GM18861 (cell line): ENCODE data around the gene QKI.
"Not testable (repeated sequence)": the region's sequence is repeated elsewhere in the genome, so short reads cannot be mapped to it uniquely, and the experiment has no call there.

Experiments used
- ATAC-seq: cut with Tn5 transposase; IDR thresholded peaks from one replicate; pipeline ENCODE4 v1.9.1; 2021; ENCODE audit not compliant: unreplicated experiment

Gene QKI

DNA sequence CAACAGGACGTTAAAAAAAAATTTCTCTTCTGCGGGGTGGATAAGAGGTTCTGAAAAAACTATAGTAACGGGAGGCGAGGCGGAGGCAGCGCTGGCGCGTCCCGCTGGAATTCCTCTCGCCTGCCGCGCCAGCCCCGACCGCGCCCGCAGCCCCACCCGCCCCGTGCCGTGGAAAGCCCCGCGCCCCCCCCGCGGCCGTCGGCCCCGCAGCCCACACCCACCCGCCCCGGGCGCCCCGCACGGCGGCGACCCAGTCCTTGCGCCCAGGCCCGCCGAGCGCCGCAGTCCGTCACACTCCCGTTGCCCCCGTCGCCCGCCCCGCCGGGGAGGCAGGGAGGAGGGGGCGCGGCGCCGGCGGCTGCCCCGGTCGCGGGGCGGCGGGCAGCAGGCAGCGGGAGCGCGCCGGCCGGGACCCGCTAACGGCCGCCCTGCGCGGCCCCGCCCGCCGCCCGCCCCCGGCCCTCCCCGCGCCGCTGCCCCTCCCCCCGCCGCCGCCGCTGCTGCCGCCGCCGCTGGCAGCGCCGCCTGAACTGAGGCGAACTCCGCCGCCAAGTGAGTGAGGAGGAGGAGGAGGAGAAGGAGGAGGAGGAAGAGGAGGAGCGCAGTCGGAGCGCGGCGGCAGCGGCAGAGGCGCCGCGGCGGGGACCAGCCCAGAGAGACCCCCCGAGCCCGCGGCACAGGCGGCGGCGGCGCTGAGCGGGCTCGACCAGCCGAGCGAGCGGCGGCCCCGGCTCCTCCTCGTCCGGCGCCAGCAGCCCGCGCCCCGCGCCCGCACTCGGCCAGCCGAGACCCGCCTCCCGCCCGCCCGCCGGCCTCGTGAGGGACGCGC is at the start of gene QKI:
QKI (plus strand) TSS at position 602 of the 829 bp plus-strand sequence. CDS start 476 bp downstream, outside the sequence.
- ATAC-seq = peak; percentile 34

DNA sequence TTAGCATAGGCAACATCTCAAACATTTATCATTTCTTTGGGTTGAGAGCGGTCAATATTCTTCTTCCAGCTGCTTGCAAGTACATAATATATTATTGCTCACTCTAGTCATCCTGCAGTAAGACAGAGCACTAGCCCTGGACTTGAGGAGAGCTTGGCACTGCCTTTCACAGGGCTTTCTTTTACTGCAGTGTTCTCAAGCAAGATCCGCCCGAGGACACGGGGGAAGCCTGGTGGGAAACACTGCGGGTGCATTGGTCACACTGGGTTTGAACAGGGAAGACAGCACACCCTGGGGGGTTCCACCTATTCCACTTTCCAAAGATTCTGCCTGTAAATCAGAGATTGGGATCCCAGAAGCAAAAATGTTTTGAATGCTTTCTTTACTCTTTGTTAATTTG is 48.2 kb upstream of the QKI start:
- ATAC-seq = no peak

DNA sequence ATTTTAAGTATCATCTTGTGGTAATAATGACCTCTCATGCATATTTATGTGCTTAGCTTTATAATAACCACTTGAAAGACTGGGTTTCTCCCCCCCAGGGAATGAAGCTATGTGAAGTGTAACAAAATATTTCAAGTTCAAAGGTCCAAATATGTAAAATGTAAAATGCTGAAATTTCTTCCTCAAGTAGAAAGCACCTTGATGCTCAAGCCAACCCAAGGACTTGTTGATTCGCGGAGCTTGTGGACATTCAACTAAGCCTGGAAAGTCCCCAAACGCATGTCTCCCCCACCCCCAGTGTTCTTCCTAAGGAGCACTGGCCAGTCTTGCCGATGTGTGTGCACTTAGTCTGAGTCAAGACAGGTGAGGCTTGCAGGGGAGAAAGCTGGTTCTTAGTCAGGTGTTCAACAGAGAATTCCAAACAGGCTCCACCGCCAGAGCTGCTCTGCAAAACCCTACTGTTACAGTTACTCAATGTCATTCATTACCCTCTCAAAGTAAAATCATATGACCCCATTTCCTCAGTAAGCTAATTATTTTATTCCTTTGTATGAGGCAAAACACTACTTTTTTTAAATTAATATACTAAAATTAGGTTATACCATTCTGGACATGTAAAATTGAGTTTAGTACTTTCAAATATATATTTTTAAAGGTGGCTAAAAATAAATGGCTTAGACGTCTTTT is 46.9 kb upstream of the QKI start:
- no peak for ATAC-seq

DNA sequence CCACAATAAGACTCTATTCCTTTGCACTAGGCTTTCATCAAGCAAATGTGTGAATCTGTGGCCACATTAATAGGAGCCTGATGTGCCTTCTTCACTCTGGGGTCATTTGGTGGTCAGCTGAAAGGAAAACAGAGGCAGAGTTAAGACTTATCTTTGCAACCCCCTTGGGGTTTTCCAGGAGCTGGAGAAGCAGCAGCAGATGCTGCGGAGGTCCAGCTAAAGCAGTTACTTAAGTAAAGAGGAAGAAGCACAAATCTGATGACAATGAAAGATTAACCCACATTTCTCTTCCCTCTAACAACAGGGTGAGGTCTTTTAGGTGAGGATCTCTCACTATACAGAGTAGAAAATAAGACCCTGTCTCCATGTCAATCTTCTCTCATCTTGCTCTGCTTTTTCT is 45.4 kb upstream of the QKI start:
- ATAC-seq = no peak

DNA sequence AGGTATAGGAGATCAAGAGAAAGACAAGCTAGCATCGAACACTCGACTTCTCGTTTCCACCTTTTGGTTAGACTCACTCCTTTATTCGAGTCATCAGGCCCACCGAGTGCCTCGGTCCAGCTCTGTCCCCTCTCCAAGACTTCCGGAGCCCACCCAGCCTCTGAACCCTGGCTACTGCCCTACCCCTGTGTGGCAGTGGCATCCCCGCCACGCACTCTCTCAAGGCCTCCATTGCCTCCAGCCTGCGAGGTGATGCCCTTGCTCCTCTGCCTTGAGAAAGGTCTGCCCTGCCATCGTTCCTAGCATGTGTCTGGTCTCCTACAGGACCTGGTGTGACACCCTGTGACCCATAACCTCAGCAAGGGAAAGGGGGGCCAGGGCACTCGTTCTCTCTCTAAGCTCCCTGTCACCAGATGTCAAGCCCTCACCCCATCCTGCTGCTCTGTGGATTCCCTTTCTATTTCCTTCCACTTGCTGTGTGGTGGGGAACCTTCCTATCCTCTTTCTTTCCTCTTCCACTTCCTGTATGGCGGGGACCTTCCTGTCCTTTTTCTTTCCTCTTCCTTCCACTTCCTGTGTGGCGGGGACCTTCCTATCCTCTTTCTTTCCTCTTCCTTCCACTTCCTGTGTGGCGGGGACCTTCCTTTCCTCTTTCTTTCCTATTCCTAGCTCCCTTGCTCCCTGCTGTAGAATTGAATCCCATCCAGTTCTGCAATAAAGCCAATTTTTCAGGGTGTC is 44.7 kb upstream of the QKI start:
- ATAC-seq = no peak

DNA sequence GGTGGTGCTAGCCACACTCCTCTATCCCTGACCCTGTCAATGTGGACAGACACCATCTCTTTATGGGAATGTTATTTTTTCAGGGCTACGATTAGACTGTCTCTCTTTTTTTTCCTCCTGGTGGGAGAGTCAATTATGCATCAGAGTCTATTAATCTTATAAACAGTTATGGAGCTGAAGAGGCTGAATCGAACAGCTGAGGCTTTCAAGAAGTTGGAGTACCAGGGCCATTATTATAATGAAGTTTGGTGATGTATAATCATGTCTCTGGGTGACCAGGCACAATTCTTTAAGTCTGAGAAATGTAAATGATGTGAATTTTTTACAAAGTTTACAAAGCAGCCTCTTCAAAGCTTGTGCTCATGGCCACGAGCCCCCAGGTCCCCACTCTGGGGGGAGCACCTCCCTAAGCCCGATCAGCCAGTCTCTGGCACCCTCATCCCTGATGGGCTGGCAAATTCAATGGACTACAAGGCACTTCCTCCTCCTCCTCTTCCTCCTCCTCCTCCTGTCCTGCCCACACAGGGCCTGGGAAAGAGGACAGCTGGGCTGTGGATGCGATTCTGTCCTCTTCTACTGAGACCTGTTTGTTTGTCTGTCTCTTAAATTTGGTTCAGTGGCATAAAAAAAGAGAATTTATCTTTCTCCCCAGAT is 43.9 kb upstream of the QKI start:
- no peak for ATAC-seq

DNA sequence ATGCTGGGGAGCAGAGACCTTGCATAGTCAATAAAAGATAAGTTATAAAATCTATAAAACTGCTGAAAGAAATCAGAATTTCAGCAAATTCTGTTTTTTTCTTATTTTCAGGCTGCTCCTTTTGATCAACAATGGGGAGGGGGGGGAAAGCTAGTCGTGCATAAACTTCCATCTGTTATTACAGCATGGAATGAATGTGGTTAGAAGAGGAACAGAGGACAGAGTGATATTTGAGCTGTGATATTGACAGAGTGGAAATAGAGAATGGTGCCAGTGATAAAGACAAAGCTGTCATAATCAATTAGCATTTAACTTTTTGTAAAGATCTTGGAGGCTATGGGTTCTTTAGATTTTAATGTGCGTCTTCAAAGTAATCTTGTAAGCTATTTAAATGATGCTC is 43.4 kb upstream of the QKI start:
- ATAC-seq = no peak

DNA sequence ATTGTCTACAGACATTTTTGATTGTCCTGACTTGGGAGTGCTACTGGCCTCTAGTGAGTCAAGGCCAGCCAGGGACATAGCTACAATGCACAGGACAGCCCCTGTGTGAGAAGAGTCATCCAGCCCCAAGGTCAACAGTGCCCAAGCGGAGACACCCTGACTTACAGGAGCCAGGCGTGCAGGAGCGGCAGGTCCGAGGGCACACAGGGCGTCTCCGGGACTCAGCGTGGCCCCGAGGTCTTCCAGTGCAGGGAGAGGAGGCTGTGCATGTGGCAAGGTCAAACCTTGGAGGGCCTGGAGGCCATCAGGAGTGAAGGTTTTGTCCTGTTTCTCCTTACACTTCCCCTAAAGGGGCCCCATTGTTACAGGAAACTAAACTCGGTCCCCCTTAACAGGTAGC is 41.3 kb upstream of the QKI start:
- no peak for ATAC-seq

DNA sequence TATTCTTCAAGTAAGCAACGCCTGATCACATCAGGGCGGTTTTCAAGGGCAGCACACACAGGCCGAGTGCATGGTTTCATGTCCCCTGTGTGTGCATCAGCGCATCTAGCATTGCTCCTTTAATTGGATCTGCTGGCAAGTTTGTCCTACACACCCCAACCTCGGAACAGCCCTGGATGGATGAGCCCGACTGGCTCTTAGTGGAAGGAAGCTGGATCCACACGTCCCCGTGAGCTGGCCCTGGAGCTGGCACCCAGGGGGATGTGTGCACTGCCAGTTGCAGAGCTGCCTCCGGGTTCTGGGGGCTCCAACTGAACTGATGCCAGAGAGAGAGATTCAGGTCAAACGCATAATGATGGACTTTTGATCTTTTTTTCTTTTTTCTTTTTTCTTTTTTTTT is 39.2 kb upstream of the QKI start:
- ATAC-seq = no peak

DNA sequence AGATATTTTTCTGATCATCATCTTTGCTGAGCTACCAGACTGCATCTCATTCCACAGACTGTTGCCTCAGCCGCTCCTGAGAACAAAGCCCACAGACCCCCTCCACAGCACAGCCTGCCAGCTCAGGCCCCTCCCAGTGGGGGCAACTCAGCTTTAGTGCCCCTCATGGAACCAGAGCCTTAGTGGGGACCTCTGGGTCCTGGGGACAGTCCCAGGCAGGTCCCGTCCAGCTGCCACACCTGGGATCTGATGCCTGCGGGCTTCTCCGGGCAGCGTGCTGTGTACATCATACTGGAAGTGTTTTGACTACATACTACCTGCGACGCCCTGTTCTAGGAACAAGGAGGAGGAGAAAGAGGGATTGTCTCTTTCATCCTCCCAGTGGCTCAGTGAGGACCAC is 38.3 kb upstream of the QKI start:
- no peak for ATAC-seq

DNA sequence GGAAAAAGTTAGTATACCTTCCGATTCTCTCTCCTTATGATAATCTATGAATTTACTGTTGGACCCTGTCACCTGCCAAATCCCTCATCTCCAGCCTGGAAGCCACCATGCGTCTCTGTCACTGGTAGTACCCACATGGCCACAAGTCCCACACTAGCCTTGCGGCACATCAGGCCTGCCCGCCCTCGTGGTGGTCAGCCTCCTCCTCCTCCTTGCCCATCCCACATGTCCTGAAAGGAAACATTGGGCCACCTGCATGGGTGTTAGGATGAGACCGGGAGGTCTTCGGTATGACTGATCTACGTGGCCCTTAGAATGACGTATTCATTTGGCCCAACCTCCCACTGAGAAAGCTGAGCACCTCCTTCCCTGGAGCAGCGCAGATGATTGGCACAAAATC is 37.0 kb upstream of the QKI start:
- no peak for ATAC-seq

DNA sequence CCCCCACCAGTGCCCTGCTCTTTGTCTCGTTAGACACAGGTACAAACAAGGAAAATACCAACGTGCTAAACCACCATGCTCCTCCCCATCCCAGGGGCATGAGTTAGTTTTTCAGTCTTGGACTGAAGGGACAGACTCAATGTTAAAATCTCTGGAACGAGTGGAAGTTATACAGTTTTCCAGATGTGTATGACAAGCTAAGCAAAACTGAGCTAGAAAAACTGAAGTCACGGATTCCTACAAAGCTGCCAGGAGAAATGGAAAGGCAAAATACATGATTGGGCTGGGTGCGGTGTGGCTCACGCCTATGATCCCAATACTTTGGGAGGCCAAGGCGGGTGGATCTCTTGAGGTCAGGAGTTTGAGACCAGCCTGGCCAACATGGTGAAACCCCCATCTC is 34.3 kb upstream of the QKI start:
- ATAC-seq = no peak

DNA sequence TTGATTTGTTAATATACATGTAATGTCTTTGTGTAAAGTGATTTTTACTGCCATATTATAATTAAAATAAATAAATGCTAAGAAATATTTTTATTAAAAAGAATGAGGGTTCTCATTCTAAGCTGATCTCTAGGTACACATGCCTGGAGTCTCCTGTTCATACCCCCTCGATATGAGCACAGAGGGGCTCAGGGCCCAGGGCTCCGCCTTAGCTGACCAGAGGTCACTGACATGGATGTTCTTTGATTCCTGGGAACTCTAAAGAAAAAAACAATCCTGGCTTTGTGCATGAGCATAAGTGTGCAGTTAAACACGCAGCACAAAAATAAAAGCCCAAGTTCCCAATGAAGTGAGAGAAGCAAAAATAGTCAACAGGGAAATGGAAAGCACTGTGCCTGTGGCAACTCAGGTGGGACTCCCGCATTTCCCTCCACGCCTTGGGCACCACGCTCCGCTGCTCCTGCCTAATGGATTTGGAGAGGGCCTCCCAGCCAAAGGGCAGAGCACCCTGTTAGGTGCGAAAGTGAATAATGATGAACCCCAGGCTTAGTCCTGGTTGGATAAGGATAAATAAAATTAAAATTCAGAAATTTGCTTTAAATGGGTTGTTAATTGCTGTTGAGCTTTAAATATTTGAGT is 33.3 kb upstream of the QKI start:
- ATAC-seq = no peak

DNA sequence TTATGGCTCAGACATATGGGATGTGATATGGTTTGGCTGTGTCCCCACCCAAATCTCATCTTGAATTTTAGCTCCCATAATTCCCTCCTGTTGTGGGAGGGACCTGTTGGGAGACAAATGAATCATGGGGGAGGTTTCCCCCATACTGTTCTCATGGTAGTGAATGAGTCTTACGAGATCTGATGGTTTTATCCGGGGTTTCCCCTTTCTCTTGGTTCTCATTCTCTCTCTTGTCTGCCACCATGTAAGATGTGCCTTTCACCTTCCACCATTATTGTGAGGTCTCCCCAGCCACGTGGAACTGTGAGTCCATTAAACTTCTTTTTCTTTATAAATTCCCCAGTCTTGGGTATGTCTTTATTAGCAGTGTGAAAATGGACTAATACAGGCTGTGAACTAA is 31.1 kb upstream of the QKI start:
- not testable (repeated sequence) for ATAC-seq

DNA sequence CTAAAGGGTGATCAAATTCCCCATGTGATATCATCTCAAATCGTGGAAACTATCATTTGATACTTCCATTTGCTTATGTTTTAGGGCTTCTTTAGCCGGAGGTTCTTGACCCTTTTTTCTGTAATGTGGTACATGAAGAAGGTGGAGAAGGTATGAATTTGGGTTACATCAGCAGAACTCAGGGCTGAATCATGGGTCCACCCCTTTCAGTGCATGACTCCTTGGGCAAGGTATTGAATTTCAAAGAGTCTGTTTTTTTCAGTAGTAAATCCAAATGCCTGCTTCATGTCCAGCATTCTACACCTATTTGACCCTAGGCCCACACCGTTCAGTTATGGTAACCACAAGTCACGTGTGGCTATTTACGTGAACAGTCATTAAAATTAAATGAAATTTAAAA is 30.6 kb upstream of the QKI start:
- ATAC-seq = no peak

DNA sequence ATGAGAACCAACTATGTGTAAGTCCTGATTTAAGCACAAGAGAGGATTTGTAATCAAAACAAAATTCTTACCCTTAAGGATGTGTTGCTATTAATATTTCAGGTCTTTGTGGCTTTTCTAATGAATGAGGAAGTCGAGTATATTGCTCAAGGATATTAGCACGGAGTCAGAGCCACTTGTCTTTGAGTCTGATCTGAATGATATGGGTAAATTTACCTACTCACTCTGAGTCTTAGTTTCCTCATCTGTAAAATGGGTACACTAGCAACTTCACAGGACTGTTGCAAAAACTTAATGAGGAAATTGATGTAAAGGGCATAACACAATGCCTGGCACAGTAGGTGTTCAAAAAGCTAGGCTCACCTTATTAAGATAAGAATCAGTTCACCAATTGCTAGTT is 30.0 kb upstream of the QKI start:
- no peak for ATAC-seq

DNA sequence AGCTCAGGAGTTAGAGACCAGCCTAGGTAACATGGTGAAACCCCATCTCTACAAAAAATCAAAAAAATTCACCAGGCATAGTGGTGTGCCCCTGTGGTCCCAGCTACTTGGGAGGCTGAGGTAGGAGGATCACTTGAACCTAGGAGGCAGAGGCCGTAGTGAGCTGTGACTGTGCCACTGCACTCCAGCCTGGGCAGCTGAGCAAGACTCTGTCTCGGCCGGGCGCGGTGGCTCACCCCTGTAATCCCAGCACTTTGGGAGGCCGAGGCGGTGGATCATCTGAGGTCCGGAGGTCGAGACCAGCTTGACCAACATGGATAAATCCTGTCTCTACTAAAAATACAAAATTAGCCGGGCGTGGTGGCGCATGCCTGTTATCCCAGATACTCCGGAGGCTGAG is 29.0 kb upstream of the QKI start:
- ATAC-seq = not testable (repeated sequence)

DNA sequence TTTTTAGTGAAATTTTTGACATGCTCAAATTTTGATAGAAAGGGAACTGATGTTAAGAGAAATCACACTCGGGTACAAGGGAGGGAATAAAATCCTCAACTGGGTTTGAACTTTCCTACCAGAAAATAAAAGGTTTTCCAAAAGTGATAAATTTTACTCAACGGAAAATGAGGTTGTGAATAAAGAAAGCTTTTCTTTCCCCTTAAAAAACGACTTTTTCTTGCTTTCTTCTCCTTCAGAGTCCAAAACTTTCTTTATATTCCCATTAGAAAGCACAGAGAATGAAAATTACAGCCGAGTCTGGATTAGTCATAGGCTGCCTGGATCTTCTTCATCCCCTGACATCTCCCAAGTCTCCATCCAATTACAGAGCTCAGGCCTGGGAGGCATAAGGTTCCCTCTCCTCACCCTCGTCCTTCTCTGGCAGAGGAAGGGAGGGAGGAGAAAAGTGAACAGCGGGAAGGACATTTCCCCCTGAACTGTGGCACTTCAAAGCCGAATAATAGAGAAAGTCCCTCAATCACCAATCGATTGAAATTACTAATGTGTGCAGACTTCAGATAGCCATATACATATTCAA is 28.1 kb upstream of the QKI start:
- ATAC-seq = no peak

DNA sequence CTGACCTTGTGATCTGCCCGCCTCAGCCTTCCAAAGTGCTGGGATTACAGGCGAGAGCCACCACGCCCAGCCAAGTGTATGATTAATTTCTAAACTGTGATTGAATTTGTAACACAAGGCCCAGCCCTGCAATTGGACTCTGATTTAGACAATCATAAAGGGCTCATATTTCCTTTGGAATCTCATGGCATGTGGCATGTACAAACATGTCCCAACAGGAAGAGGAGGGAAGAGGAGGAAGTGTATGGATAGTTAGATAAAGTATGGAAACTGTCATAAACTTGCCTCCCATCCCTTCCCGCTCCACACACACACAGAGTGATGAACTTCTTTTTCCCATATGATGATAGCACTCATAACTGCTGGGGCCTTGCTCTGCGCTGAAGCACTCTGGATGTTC is 27.2 kb upstream of the QKI start:
- no peak for ATAC-seq

DNA sequence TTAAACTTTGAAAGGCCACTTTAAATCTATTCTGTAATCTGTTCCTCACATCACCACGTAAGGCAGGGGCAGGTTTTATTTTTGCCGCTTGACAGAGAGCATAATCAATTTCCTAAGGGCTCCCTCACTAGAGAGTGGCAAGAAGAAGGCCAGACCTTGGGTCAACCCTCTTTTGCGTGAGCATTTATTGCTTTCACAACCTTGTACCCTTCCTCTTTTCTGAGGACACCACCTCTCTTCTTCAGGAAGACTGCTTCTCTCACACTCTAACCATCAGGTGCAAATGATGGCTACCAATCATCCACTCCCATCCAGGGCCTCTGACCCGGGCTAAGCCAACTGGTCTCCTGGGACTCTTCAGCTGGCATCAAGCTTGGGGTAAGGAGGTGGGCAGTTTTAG is 25.2 kb upstream of the QKI start:
- no peak for ATAC-seq

DNA sequence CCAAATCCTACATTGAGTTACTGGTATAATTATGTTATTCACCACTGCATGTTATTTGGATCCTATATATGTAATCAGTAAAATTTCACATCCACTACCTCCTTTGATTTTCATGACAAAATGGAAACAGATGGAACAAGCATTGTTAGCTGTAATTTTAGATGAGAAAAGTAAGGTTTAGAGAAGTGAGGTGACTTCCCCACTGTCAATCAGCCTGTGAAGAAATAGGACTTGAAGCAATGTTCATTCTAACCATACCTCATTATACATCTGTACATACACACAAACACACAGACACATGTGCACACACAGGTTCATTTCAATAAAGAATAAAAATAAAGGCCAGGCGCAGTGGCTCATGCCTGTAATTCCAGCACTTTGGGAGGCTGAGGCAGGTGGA is 23.7 kb upstream of the QKI start:
- ATAC-seq = no peak
